Liver (tissue), 9 donors: ENCODE measurements around the gene GALNT17. TPM values are rescaled to one million over a fixed set of nuclear protein-coding genes. Genes with fewer than 3 reads are reported as not detected.

ENCODE experiments used
- DNase-seq: peaks from one replicate; pipeline ENCODE4 v3.0.0-alpha.2; 2017; ENCODE audit warnings: low spot score
- H3K27ac ChIP-seq, 2 donors: one replicate each; pipeline ENCODE4 v1.7.0; 2013; ENCODE audit warnings: inconsistent platforms in 2 of 2, low read length in 2 of 2, control low read depth in 1 of 2, low read depth in 1 of 2, mild to moderate bottlenecking in 1 of 2
- H3K27me3 ChIP-seq, 4 donors: one replicate each; pipeline versions ENCODE4 v1.6.1 to v1.7.0; 2013; ENCODE audit warnings: low read length in 3 of 4, inconsistent platforms in 1 of 4, mild to moderate bottlenecking in 1 of 4, moderate library complexity in 1 of 4; ENCODE audit not compliant: control insufficient read depth in 4 of 4, insufficient read depth in 4 of 4
- H3K36me3 ChIP-seq, 4 donors: one replicate each; pipeline versions ENCODE4 v1.6.1 to v1.7.0; 2013; ENCODE audit warnings: low read length in 3 of 4, mild to moderate bottlenecking in 3 of 4, low read depth in 1 of 4, moderate library complexity in 1 of 4; ENCODE audit not compliant: control insufficient read depth in 4 of 4, insufficient read depth in 3 of 4
- H3K4me1 ChIP-seq, 4 donors: one replicate each; pipeline versions ENCODE4 v1.6.1 to v1.7.0; 2013; ENCODE audit warnings: low read length in 3 of 4, mild to moderate bottlenecking in 3 of 4, moderate library complexity in 1 of 4; ENCODE audit not compliant: control insufficient read depth in 4 of 4, insufficient read depth in 4 of 4
- H3K4me3 ChIP-seq, 3 donors: one replicate each; pipeline versions ENCODE4 v1.6.1 to v1.7.0; 2013; ENCODE audit warnings: low read length in 3 of 3, control low read depth in 1 of 3, low read depth in 1 of 3, mild to moderate bottlenecking in 1 of 3
- H3K9ac ChIP-seq, 2 donors: one replicate each; pipeline ENCODE4 v1.7.0; 2013; ENCODE audit warnings: low read length in 2 of 2, mild to moderate bottlenecking in 2 of 2, moderate library complexity in 2 of 2, control low read depth in 1 of 2, low read depth in 1 of 2
- H3K9me3 ChIP-seq, 4 donors: one replicate each; pipeline versions ENCODE4 v1.6.1 to v1.7.0; 2013; ENCODE audit warnings: low read length in 3 of 4; ENCODE audit not compliant: control insufficient read depth in 4 of 4
- ATF3 ChIP-seq: IDR thresholded peaks from 2 replicates; pipeline ENCODE4 v1.6.1; 2016; ENCODE audit warnings: antibody characterized with exemption
- CTCF ChIP-seq: fragments of 150-350 bp; IDR thresholded peaks from 2 replicates; pipeline ENCODE4 v1.5.1; 2017; ENCODE audit warnings: improper control_type of control experiment, low read depth, low read length; ENCODE audit not compliant: missing input control
- EGR1 ChIP-seq, 2 donors: IDR thresholded peaks; 2 replicates each; pipeline ENCODE4 v1.6.1; 2016 to 2018; ENCODE audit warnings: antibody characterized with exemption in 2 of 2, low read depth in 2 of 2
- FOXA1 ChIP-seq: IDR thresholded peaks from 2 replicates; pipeline ENCODE4 v1.6.1; 2016; ENCODE audit warnings: antibody characterized with exemption
- FOXA2 ChIP-seq: IDR thresholded peaks from 2 replicates; pipeline ENCODE4 v1.6.1; 2016; ENCODE audit warnings: antibody characterized with exemption
- GABPA ChIP-seq, 2 donors: IDR thresholded peaks in 1 of 2; conservative IDR thresholded peaks in 1 of 2; 2 replicates each; pipeline ENCODE4 v1.6.1; 2016; ENCODE audit warnings: antibody characterized with exemption in 2 of 2, mild to moderate bottlenecking in 1 of 2, moderate library complexity in 1 of 2
- HNF4A ChIP-seq, 2 donors: conservative IDR thresholded peaks; 2 replicates each; pipeline ENCODE4 v1.6.1; 2016; ENCODE audit warnings: antibody characterized with exemption in 2 of 2, mild to moderate bottlenecking in 2 of 2
- HNF4G ChIP-seq: IDR thresholded peaks from 2 replicates; pipeline ENCODE4 v1.6.1; 2016; ENCODE audit warnings: antibody characterized with exemption
- JUND ChIP-seq, 2 donors: IDR thresholded peaks; 2 replicates each; pipeline ENCODE4 v1.6.1; 2016; ENCODE audit warnings: antibody characterized with exemption in 2 of 2
- MAX ChIP-seq: IDR thresholded peaks from 2 replicates; pipeline ENCODE4 v1.6.1; 2016; ENCODE audit warnings: antibody characterized with exemption
- NR2F2 ChIP-seq: IDR thresholded peaks from 2 replicates; pipeline ENCODE4 v1.6.1; 2016; ENCODE audit warnings: antibody characterized with exemption
- RAD21 ChIP-seq, 2 donors: IDR thresholded peaks; 2 replicates each; pipeline ENCODE4 v1.6.1; 2016; ENCODE audit warnings: antibody characterized with exemption in 2 of 2, mild to moderate bottlenecking in 2 of 2
- REST ChIP-seq: IDR thresholded peaks from 2 replicates; pipeline ENCODE4 v1.6.1; 2016; ENCODE audit warnings: antibody characterized with exemption, mild to moderate bottlenecking
- RXRA ChIP-seq, 2 donors: IDR thresholded peaks; 2 replicates each; pipeline ENCODE4 v1.6.1; 2017 to 2018; ENCODE audit warnings: antibody characterized with exemption in 2 of 2, mild to moderate bottlenecking in 1 of 2
- SP1 ChIP-seq: IDR thresholded peaks from 2 replicates; pipeline ENCODE4 v1.6.1; 2018; ENCODE audit warnings: antibody characterized with exemption, mild to moderate bottlenecking
- YY1 ChIP-seq: IDR thresholded peaks from 2 replicates; pipeline ENCODE4 v1.6.1; 2016; ENCODE audit warnings: antibody characterized with exemption, mild to moderate bottlenecking
- ZBTB33 ChIP-seq: IDR thresholded peaks from 2 replicates; pipeline ENCODE4 v1.6.1; 2016; ENCODE audit warnings: antibody characterized with exemption
- WGBS: extraction: QIAGEN DNeasy Blood & Tissue Kit; methylation state at CpG from one replicate; pipeline ENCODE4 v1.1.7; 2013; 5-methylcytosine and 5-hydroxymethylcytosine counted together
- polyA plus RNA-seq, 2 donors: library from polyadenylated mRNA; stranded (reverse) in 1 of 2; unstranded in 1 of 2; fragments of 200-250 nt in 1 of 2; fragments of >200 nt in 1 of 2; fragmentation: Nextera tagmentation in 1 of 2; extraction: Ambion mirVana in 1 of 2; gene quantifications; one replicate each; pipeline versions ENCODE4 v1.2.1 to v1.2.3, GENCODE V29; 2013 to 2015
- total RNA-seq, 2 donors: library from RNA; depleted of rRNA; stranded (reverse); fragments of >200 nt; gene quantifications; one replicate each; pipeline ENCODE4 v1.2.3, GENCODE V29; 2014
- donor health status: healthy.
- donor health status: healthy.
- donor health status: healthy.
- donor health status: healthy.
- donor health status: healthy.

The GALNT17 gene
- total and polyA plus RNA-seq, 4 donors: 0.10 to 0.42 (median 0.37) TPM; not detected in 1

DNA sequence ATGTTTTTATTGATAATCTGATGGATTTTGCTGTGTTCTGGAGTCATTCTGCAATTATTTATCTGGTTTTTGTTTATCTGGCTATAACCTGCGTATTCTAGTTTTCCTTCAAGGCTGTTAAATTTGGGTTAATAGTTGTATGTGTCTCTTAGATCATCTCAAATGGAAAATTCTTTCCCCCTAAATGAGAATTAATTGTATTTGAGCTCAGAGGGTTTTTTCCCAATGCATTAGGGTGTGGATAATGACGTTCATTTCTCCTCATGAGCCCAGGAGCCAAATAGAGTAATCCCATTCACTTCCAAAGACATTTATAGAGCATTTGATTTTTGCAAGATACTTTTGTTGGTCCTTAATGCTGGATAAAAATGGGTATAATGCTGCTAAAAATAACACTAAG, 564.6 kb downstream of the GALNT17 start:
- Histone ChIP-seq H3K4me1 (no peaks in the 10 kb centered on the region), H3K4me3 (no peak overlapping the region), H3K9ac (no peak overlapping the region), H3K27ac (no peak overlapping the region), H3K36me3 (no peaks in the 10 kb centered on the region), H3K27me3 (no peaks in the 10 kb centered on the region), H3K9me3 (peaks cover 0 to 2% (median 0%) of the 10 kb centered on the region in 4 donors)
- DNase-seq: no peak
- TF ChIP-seq RXRA (IDR thresholded peaks at IDR 0.05) (no peak), MAX (no peak), CTCF (no peak), HNF4G (no peak), REST (no peak), HNF4A (conservative IDR thresholded peaks at IDR 0.05) (no peak), GABPA (IDR thresholded peaks at IDR 0.05 in 1 of 2, conservative IDR thresholded peaks at IDR 0.05 in 1 of 2) (no peak), NR2F2 (no peak), YY1 (no peak), EGR1 (IDR thresholded peaks at IDR 0.05; ENCODE audit: low read depth in 2 of 2) (no peak), SP1 (no peak), ZBTB33 (no peak), FOXA2 (no peak), JUND (IDR thresholded peaks at IDR 0.05) (no peak), FOXA1 (no peak)
- 80% methylated on average over 2 of the region's 2 CpGs for WGBS

- Histone ChIP-seq H3K27me3 (no peaks in the 10 kb centered on the region), H3K27ac (no peak overlapping the region), H3K4me3 (no peak overlapping the region), H3K9ac (no peak overlapping the region), H3K36me3 (no peaks in the 10 kb centered on the region), H3K4me1 (no peaks in the 10 kb centered on the region), H3K9me3 (peaks cover 0 to 2% (median 0%) of the 10 kb centered on the region in 4 donors)
- WGBS: 95% methylated on average over 3 of the region's 3 CpGs
- DNase-seq: no peak
- no peak for TF ChIP-seq CTCF
- TF ChIP-seq HNF4G: no peak
- TF ChIP-seq NR2F2: no peak
- no peak for TF ChIP-seq EGR1 (IDR thresholded peaks at IDR 0.05; ENCODE audit: low read depth in 2 of 2)
- no peak for TF ChIP-seq RXRA (IDR thresholded peaks at IDR 0.05)
- TF ChIP-seq SP1: no peak
- TF ChIP-seq ZBTB33: no peak
- no peak for TF ChIP-seq RAD21 (IDR thresholded peaks at IDR 0.05)
- no peak for TF ChIP-seq FOXA2
- TF ChIP-seq JUND (IDR thresholded peaks at IDR 0.05): no peak
- no peak for TF ChIP-seq GABPA (IDR thresholded peaks at IDR 0.05 in 1 of 2, conservative IDR thresholded peaks at IDR 0.05 in 1 of 2)
- no peak for TF ChIP-seq YY1
- TF ChIP-seq ATF3: no peak
- no peak for TF ChIP-seq HNF4A (conservative IDR thresholded peaks at IDR 0.05)
- TF ChIP-seq FOXA1: no peak
Observed at GRCh38 chr7:71697400-71697799, 565.5 kb downstream of the GALNT17 start.
